K562 (cell line): ENCODE data around the gene MPIG6B. TPM values are rescaled to one million over a fixed set of nuclear protein-coding genes. Genes with fewer than 3 reads are reported as not detected.

Experiments used
- ATF1 ChIP-seq, 2 experiments: fragments of 450-650 bp in 1 of 2; IDR thresholded peaks; 2 replicates each; pipeline ENCODE4 v1.6.1; 2016; ENCODE audit warnings: missing compliant biosample characterization in 1 of 2, missing genetic modification characterization in 1 of 2
- CEBPB ChIP-seq: fragments of 450-650 bp; IDR thresholded peaks from 2 replicates; pipeline ENCODE4 v1.6.1; 2016; ENCODE audit warnings: missing genetic modification characterization, missing compliant biosample characterization
- MEIS2 ChIP-seq: fragments of 450-650 bp; IDR thresholded peaks from 2 replicates; pipeline ENCODE4 v1.6.1; 2014; ENCODE audit warnings: mild to moderate bottlenecking; ENCODE audit not compliant: partially characterized antibody
- MTA2 ChIP-seq: fragments of 450-650 bp; IDR thresholded peaks from 2 replicates; pipeline ENCODE4 v1.6.1; 2016; ENCODE audit warnings: low read depth
- RBM25 ChIP-seq: fragments of 200-400 bp; formaldehyde crosslinking; IDR thresholded peaks from 2 replicates; pipeline ENCODE4 v1.6.1; 2018; ENCODE audit warnings: low read length, low read depth, moderate library complexity; ENCODE audit not compliant: severe bottlenecking
- RFX1 ChIP-seq: fragments of 450-650 bp; IDR thresholded peaks from 2 replicates; pipeline ENCODE4 v1.6.1; 2016; ENCODE audit warnings: mild to moderate bottlenecking, moderate library complexity
- ZBED1 ChIP-seq: IDR thresholded peaks from 2 replicates; pipeline ENCODE4 v1.6.1; 2014
- ZNF24 ChIP-seq: fragments of 450-650 bp; IDR thresholded peaks from 2 replicates; pipeline ENCODE4 v1.6.1; 2016
- ZSCAN29 ChIP-seq: fragments of 450-650 bp; IDR thresholded peaks from 2 replicates; pipeline ENCODE4 v1.6.1; 2017
- polyA plus RNA-seq, 8 experiments: library from polyadenylated mRNA; depleted of rRNA in 4 of 8; stranded (reverse) in 5 of 8; unstranded in 3 of 8; fragments of >200 nt; fragmentation: Nextera tagmentation in 2 of 8; fragmentation: Illumina TruSeq in 1 of 8; extraction: Ambion mirVana in 2 of 8; extraction: Trizol in 1 of 8; gene quantifications; 2 replicates each; pipeline versions ENCODE4 v1.2.1 to v1.2.3, GENCODE V29; 2011 to 2014; ENCODE audit warnings: inconsistent platforms in 1 of 8, missing spikeins in 1 of 8
- total RNA-seq, 7 experiments: library from RNA; depleted of rRNA in 6 of 7; stranded (reverse); fragments of >200 nt in 6 of 7; fragmentation: Illumina TruSeq in 2 of 7; extraction: Trizol in 2 of 7; gene quantifications; 2 replicates each; pipeline versions ENCODE4 v1.2.1 to v1.2.3, GENCODE V29; 2011 to 2021; ENCODE audit warnings: low replicate concordance in 1 of 7
- TF ChIP-seq, protein P1 (sequence below): sonication (generic); formaldehyde crosslinking; IDR thresholded peaks from 2 replicates; pipeline ENCODE4 v1.8.0; 2022; ENCODE audit warnings: mild to moderate bottlenecking, missing genetic modification reagents, borderline replicate concordance
- TF ChIP-seq, protein P2 (sequence below): fragments of 250-450 bp; sonication (Bioruptor Pico); IDR thresholded peaks from 2 replicates; pipeline ENCODE4 v1.5.0; 2021; ENCODE audit warnings: mild to moderate bottlenecking, moderate library complexity
- TF ChIP-seq, protein P3 (sequence below): fragments of 450-650 bp; IDR thresholded peaks from 2 replicates; pipeline ENCODE4 v1.6.1; 2016; ENCODE audit warnings: antibody characterized with exemption
- TF ChIP-seq, protein P4 (sequence below), 2 experiments: fragments of 150-350 bp in 1 of 2; IDR thresholded peaks; 2 replicates each; pipeline ENCODE4 v1.6.1; 2012 to 2016; ENCODE audit warnings: low read depth in 2 of 2, low read length in 2 of 2, mild to moderate bottlenecking in 1 of 2, moderate library complexity in 1 of 2
- TF ChIP-seq, protein P5 (sequence below): fragments of 450-650 bp; IDR thresholded peaks from 2 replicates; pipeline ENCODE4 v1.6.1; 2017; ENCODE audit warnings: antibody characterized with exemption, mild to moderate bottlenecking

Gene MPIG6B
- total and polyA plus RNA-seq, 9 of the 15 experiments (the other 6 are each of a cell fraction or from before 2014, with no cell fraction given) = 0.11 to 1.2 (median 0.28) TPM; not detected in 1

DNA sequence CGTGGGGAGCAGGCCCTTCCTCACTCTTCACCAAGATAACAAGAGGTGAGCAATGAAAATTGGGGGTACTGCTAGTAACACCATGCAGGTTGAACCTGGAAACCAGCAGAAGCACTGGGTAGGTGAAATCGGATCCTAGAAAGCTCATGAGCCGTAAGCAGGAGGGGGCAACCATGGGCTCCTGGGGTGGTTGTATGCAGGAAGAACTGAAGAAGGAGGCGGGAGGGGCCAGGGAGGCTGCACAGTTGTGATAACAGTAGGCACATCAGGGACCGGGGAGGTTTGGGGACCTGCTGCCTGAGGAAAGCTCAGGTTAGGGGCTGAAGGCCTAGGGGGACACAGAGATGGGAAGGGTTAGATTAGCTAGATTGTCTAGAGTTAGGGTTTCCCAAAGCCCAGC, 36.7 kb upstream of the MPIG6B start (continued):
- TF ChIP-seq, protein P1, sequence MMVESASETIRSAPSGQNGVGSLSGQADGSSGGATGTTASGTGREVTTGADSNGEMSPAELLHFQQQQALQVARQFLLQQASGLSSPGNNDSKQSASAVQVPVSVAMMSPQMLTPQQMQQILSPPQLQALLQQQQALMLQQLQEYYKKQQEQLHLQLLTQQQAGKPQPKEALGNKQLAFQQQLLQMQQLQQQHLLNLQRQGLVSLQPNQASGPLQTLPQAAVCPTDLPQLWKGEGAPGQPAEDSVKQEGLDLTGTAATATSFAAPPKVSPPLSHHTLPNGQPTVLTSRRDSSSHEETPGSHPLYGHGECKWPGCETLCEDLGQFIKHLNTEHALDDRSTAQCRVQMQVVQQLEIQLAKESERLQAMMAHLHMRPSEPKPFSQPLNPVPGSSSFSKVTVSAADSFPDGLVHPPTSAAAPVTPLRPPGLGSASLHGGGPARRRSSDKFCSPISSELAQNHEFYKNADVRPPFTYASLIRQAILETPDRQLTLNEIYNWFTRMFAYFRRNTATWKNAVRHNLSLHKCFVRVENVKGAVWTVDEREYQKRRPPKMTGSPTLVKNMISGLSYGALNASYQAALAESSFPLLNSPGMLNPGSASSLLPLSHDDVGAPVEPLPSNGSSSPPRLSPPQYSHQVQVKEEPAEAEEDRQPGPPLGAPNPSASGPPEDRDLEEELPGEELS (CRISPR knock-in tag) = no peak
- TF ChIP-seq ZNF24 = 0 out of 2 replicates have a peak, but pooled peaks have one; percentile 14
- TF ChIP-seq, protein P2, sequence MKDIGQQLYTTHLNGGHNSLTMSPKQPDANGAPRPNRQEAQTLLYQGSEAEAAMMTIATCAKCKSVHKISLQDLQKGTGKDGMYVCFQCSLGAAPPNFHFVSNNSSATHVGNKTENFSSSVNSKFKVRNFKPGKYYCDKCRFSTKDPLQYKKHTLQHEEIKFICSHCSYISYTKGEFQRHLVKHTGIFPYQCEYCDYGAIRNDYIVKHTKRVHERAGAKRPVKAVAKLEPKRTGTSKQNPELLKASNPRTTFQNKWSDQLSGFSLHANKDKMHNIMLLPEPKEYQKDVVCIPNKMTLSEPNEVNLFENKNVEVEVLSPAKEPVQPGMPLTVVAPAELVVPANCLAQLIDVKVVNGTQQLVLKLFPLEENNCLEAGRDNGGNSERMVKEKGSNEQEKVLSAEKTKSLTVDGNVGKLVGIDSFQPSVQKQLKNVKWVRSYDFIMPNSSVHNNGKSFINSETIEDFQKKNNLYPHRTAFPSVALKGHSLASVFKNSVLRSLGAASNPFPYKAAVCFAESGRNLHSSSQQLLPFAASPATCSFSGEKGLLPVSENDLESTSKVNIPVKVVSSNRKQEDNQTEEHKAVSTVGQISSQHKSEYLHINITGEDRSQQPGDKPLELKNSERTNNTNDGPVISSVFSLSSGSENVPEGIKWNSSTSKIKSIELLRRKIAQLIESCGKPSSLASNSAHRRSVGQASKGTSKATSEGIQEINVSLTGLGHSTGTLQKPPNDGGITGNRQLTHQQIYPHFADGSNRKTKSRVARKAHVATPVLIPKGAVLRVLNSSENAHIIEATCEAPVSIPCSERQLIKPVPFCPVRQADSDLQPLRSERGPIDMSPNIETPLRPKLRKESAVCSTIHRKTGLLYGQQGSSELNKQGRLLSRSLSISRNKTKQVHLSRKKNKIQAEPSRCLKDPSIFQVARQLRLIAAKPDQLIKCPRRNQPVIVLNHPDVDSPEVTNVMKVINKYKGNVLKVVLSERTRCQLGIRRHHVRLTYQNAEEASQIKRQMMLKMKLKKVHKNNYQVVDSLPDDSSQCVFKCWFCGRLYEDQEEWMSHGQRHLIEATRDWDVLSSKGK (CRISPR knock-in tag) = no peak
- TF ChIP-seq, protein P3, sequence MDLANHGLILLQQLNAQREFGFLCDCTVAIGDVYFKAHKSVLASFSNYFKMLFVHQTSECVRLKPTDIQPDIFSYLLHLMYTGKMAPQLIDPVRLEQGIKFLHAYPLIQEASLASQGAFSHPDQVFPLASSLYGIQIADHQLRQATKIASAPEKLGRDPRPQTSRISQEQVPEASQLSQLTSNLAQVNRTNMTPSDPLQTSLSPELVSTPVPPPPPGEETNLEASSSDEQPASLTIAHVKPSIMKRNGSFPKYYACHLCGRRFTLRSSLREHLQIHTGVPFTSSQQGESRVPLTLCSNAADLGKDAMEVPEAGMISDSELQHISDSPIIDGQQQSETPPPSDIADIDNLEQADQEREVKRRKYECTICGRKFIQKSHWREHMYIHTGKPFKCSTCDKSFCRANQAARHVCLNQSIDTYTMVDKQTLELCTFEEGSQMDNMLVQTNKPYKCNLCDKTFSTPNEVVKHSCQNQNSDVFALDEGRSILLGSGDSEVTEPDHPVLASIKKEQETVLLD = peak; percentile 51; the same call in 1 of the 2 replicates
- no peak for TF ChIP-seq ZBED1
- TF ChIP-seq MEIS2 = no peak
- TF ChIP-seq, protein P4, sequence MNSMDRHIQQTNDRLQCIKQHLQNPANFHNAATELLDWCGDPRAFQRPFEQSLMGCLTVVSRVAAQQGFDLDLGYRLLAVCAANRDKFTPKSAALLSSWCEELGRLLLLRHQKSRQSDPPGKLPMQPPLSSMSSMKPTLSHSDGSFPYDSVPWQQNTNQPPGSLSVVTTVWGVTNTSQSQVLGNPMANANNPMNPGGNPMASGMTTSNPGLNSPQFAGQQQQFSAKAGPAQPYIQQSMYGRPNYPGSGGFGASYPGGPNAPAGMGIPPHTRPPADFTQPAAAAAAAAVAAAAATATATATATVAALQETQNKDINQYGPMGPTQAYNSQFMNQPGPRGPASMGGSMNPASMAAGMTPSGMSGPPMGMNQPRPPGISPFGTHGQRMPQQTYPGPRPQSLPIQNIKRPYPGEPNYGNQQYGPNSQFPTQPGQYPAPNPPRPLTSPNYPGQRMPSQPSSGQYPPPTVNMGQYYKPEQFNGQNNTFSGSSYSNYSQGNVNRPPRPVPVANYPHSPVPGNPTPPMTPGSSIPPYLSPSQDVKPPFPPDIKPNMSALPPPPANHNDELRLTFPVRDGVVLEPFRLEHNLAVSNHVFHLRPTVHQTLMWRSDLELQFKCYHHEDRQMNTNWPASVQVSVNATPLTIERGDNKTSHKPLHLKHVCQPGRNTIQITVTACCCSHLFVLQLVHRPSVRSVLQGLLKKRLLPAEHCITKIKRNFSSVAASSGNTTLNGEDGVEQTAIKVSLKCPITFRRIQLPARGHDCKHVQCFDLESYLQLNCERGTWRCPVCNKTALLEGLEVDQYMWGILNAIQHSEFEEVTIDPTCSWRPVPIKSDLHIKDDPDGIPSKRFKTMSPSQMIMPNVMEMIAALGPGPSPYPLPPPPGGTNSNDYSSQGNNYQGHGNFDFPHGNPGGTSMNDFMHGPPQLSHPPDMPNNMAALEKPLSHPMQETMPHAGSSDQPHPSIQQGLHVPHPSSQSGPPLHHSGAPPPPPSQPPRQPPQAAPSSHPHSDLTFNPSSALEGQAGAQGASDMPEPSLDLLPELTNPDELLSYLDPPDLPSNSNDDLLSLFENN (IDR thresholded peaks at IDR 0.05; ENCODE audit: low read depth in 2 of 2, low read length in 2 of 2) = no peak
- no peak for TF ChIP-seq RBM25
- peak; percentile 53; the same call in 1 of the 2 replicates for TF ChIP-seq ZSCAN29
- TF ChIP-seq CEBPB (tag) = no peak
- TF ChIP-seq ATF1 (CRISPR knock-in tag; IDR thresholded peaks at IDR 0.05) = no peak
- TF ChIP-seq ATF1 (tag; IDR thresholded peaks at IDR 0.05) = no peak
- TF ChIP-seq, protein P5, sequence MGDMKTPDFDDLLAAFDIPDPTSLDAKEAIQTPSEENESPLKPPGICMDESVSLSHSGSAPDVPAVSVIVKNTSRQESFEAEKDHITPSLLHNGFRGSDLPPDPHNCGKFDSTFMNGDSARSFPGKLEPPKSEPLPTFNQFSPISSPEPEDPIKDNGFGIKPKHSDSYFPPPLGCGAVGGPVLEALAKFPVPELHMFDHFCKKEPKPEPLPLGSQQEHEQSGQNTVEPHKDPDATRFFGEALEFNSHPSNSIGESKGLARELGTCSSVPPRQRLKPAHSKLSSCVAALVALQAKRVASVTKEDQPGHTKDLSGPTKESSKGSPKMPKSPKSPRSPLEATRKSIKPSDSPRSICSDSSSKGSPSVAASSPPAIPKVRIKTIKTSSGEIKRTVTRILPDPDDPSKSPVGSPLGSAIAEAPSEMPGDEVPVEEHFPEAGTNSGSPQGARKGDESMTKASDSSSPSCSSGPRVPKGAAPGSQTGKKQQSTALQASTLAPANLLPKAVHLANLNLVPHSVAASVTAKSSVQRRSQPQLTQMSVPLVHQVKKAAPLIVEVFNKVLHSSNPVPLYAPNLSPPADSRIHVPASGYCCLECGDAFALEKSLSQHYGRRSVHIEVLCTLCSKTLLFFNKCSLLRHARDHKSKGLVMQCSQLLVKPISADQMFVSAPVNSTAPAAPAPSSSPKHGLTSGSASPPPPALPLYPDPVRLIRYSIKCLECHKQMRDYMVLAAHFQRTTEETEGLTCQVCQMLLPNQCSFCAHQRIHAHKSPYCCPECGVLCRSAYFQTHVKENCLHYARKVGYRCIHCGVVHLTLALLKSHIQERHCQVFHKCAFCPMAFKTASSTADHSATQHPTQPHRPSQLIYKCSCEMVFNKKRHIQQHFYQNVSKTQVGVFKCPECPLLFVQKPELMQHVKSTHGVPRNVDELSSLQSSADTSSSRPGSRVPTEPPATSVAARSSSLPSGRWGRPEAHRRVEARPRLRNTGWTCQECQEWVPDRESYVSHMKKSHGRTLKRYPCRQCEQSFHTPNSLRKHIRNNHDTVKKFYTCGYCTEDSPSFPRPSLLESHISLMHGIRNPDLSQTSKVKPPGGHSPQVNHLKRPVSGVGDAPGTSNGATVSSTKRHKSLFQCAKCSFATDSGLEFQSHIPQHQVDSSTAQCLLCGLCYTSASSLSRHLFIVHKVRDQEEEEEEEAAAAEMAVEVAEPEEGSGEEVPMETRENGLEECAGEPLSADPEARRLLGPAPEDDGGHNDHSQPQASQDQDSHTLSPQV = peak; percentile 74; the same call in 1 of the 2 replicates
- no peak for TF ChIP-seq RFX1
- peak; percentile 60 for TF ChIP-seq MTA2
